Stimulated activated CD8-positive, alpha-beta memory T cell treated with anti-CD3 and anti-CD28 coated beads, Interleukin-7, amount 100 ng/mL, for 4 hours (primary cell): Measurements from ENCODE around the gene DDX21.
"Not testable (repeated sequence)": the region's sequence is repeated elsewhere in the genome, so short reads cannot be mapped to it uniquely, and the experiment has no call there.

Source experiments
- DNase-seq, 2 donors: peaks; one replicate each; pipeline ENCODE4 v3.0.0-alpha.2; 2020; ENCODE audit warnings: low read depth in 2 of 2

The DDX21 gene

GRCh38 chr10:68955832-68956532, at the start of gene DDX21:
Gene DDX21 (plus strand): TSS chr10:68956170. CDS start chr10:68956226, 56 bp downstream.
- peak; percentile 86 to 91 for DNase-seq

- DNase-seq, result no peak
Observed at GRCh38 chr10:68924593-68924992, 31.4 kb upstream of the DDX21 start.

- no peak for DNase-seq
Observed at GRCh38 chr10:68925489-68925888, 30.5 kb upstream of the DDX21 start.

GRCh38 chr10:68929157-68929556, 26.8 kb upstream of the DDX21 start:
- not testable (repeated sequence) for DNase-seq

- DNase-seq, result not testable (repeated sequence)
Observed at GRCh38 chr10:68929888-68930287, 26.1 kb upstream of the DDX21 start.

GRCh38 chr10:68932860-68933259, 23.1 kb upstream of the DDX21 start:
- not testable (repeated sequence) for DNase-seq

- DNase-seq, result no peak
Observed at GRCh38 chr10:68934994-68935393, 21.0 kb upstream of the DDX21 start.

- DNase-seq, result no peak
Observed at GRCh38 chr10:68938117-68938516, 17.9 kb upstream of the DDX21 start.

- no peak for DNase-seq
Observed at GRCh38 chr10:68938884-68939283, 17.1 kb upstream of the DDX21 start.

GRCh38 chr10:68940917-68941316, 15.1 kb upstream of the DDX21 start:
- DNase-seq, result not testable (repeated sequence)

- no peak for DNase-seq
Observed at GRCh38 chr10:68950598-68950997, 5.4 kb upstream of the DDX21 start.

GRCh38 chr10:68954904-68955303, 1.1 kb upstream of the DDX21 start:
- no peak for DNase-seq

- no peak for DNase-seq
Observed at GRCh38 chr10:68955355-68955831, 577 bp upstream of the DDX21 start.

GRCh38 chr10:68957284-68957615, 1.3 kb downstream of the DDX21 start:
- DNase-seq, result no peak

GRCh38 chr10:68957654-68958053, 1.7 kb downstream of the DDX21 start:
- no peak for DNase-seq

- no peak for DNase-seq
Observed at GRCh38 chr10:68959695-68960527, 3.9 kb downstream of the DDX21 start.

- no peak for DNase-seq
Observed at GRCh38 chr10:68963151-68963550, 7.2 kb downstream of the DDX21 start.

- DNase-seq, result no peak
Observed at GRCh38 chr10:68973975-68974374, 18.0 kb downstream of the DDX21 start.

GRCh38 chr10:68975936-68976473, 20.0 kb downstream of the DDX21 start:
- DNase-seq, result not testable (repeated sequence)

- not testable (repeated sequence) for DNase-seq
Observed at GRCh38 chr10:68979738-68980137, 23.8 kb downstream of the DDX21 start.

- DNase-seq, result no peak
Observed at GRCh38 chr10:68981074-68981473, 25.1 kb downstream of the DDX21 start.

- DNase-seq, result no peak
Observed at GRCh38 chr10:68982389-68982788, 26.4 kb downstream of the DDX21 start.

GRCh38 chr10:68987611-68988010, 31.6 kb downstream of the DDX21 start:
- no peak for DNase-seq
